ENCODE results near the gene PAFAH1B1.

DNA sequence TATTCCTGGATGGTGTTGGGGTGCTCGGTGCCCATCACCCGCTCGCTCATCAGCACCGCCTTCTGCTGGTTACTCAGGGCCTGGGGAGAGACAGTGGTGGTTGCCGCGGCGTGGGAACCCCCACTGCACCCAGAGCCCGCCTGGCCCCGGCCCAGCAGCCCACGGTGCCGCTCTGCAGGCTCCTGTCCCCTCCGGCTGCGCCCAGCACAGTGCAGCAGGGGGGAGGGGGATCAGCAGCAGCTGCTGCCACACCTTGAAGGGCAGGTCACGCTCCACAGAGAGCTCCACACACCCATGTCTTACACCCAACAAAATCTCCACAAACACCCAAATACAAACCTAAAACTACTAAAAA is 99.3 kb downstream of the PAFAH1B1 start:
- TF ChIP-seq FOXK1 (CRISPR knock-in tag; IDR thresholded peaks at IDR 0.05) (no peak), FOXJ3 (CRISPR knock-in tag; IDR thresholded peaks at IDR 0.05; ENCODE audit: borderline replicate concordance) (no peak), JUN (CRISPR knock-in tag; IDR thresholded peaks at IDR 0.05) (no peak), TCF7 (CRISPR knock-in tag; IDR thresholded peaks at IDR 0.05; ENCODE audit: low read depth) (no peak), ZBTB21 (CRISPR knock-in tag; IDR thresholded peaks at IDR 0.05; ENCODE audit: borderline replicate concordance) (no peak), CREB1 (CRISPR knock-in tag; IDR thresholded peaks at IDR 0.05) (no peak), ZNF121 (CRISPR knock-in tag; IDR thresholded peaks at IDR 0.05) (no peak), CBFB (CRISPR knock-in tag; IDR thresholded peaks at IDR 0.05; ENCODE audit: low read depth) (no peak), FOXP1 (CRISPR knock-in tag; IDR thresholded peaks at IDR 0.05; ENCODE audit: borderline replicate concordance) (no peak)
- TF ChIP-seq, protein P1, sequence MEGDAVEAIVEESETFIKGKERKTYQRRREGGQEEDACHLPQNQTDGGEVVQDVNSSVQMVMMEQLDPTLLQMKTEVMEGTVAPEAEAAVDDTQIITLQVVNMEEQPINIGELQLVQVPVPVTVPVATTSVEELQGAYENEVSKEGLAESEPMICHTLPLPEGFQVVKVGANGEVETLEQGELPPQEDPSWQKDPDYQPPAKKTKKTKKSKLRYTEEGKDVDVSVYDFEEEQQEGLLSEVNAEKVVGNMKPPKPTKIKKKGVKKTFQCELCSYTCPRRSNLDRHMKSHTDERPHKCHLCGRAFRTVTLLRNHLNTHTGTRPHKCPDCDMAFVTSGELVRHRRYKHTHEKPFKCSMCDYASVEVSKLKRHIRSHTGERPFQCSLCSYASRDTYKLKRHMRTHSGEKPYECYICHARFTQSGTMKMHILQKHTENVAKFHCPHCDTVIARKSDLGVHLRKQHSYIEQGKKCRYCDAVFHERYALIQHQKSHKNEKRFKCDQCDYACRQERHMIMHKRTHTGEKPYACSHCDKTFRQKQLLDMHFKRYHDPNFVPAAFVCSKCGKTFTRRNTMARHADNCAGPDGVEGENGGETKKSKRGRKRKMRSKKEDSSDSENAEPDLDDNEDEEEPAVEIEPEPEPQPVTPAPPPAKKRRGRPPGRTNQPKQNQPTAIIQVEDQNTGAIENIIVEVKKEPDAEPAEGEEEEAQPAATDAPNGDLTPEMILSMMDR (IDR thresholded peaks at IDR 0.05) = no peak
- TF ChIP-seq, protein P2, sequence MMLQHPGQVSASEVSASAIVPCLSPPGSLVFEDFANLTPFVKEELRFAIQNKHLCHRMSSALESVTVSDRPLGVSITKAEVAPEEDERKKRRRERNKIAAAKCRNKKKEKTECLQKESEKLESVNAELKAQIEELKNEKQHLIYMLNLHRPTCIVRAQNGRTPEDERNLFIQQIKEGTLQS (CRISPR knock-in tag; conservative IDR thresholded peaks at IDR 0.05) = no peak
- TF ChIP-seq, protein P3, sequence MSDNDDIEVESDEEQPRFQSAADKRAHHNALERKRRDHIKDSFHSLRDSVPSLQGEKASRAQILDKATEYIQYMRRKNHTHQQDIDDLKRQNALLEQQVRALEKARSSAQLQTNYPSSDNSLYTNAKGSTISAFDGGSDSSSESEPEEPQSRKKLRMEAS (CRISPR knock-in tag; IDR thresholded peaks at IDR 0.05) = no peak

Data from WTC11 (cell line).